ENCODE results near the gene NHLRC4. TPM values are rescaled to one million over a fixed set of nuclear protein-coding genes. Genes with fewer than 3 reads are reported as not detected.

The NHLRC4 gene
- total RNA-seq, 2 donors from 2014 or later = 2.9 to 6.2 TPM

GRCh38 chr16:589658-590187 lies 22.9 kb downstream of the NHLRC4 start, which contains the start of gene RAB40C:
TSS of gene RAB40C (plus strand) at chr16:590066. CDS start at chr16:590292, 226 bp downstream.
- peak; percentile 99 for DNase-seq (ENCODE audit: low spot score)
- Histone ChIP-seq H3K4me3 (peak within 1 kb of the TSS; percentile 70 to 87), H3K9me3 (no peaks in the 10 kb centered on the region), H3K27ac (peak within 1 kb of the TSS; percentile 95 to 98), H3K36me3 (no peaks in the 10 kb centered on the region), H3K4me1 (replicated peaks) (peaks cover 16% of the 10 kb centered on the region), H3K27me3 (replicated peaks; ENCODE audit: insufficient read depth) (no peaks in the 10 kb centered on the region)
- under 1% methylated on average over 51 of the region's 67 CpGs for WGBS
- intact Hi-C loops (cut with DNase I) = loop anchor here (2.0 kb wide), 1 partner anchor 47 kb away; the partner anchor contains the start of gene METTL26
- TF ChIP-seq POLR2AphosphoS5 (IDR thresholded peaks at IDR 0.05) (peak; percentile 4), POLR2A (IDR thresholded peaks at IDR 0.05) (no peak), CTCF (IDR thresholded peaks at IDR 0.05) (peak in 1 of 4 experiments; percentile 22)

DNA sequence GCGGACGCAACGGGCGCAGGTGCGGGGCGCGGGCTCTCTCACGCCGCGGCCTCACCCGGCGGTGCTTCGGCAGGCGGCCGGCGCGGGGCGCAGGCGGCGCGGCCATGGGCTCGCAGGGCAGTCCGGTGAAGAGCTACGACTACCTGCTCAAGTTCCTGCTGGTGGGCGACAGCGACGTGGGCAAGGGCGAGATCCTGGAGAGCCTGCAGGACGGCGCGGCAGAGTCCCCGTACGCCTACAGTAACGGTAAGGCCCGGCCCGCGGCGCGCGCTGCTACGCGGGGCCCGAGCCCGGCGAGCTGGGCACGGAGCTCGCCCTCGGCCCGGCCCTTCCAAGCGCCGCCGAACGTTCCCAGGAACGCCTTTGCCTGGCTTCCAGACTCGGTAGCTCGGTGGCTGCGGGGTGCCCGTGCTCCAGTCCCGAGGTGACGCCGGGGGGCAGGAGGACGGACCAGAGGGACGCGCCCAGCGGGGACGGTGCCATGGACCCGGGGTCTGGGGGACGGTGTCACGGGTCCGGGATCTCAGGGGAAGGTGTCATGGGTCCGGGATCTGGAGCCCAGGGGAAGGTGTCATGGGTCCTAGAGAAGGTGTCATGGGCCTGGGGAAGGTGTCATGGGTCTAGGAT lies 23.5 kb downstream of the NHLRC4 start:
- Histone ChIP-seq H3K36me3 (no peaks in the 10 kb centered on the region), H3K27me3 (replicated peaks; ENCODE audit: insufficient read depth) (no peaks in the 10 kb centered on the region), H3K4me1 (replicated peaks) (peaks cover 16% of the 10 kb centered on the region), H3K9me3 (no peaks in the 10 kb centered on the region), H3K27ac (peak overlapping the region; percentile 87 to 89), H3K4me3 (peak overlapping the region; percentile 70 to 87)
- TF ChIP-seq POLR2AphosphoS5 (IDR thresholded peaks at IDR 0.05) (no peak), POLR2A (IDR thresholded peaks at IDR 0.05) (peak; percentile 57)
- no peak for DNase-seq (ENCODE audit: low spot score)
- intact Hi-C loops (cut with DNase I) = no loop called here
- 1% methylated on average over 38 of the region's 71 CpGs for WGBS

DNA sequence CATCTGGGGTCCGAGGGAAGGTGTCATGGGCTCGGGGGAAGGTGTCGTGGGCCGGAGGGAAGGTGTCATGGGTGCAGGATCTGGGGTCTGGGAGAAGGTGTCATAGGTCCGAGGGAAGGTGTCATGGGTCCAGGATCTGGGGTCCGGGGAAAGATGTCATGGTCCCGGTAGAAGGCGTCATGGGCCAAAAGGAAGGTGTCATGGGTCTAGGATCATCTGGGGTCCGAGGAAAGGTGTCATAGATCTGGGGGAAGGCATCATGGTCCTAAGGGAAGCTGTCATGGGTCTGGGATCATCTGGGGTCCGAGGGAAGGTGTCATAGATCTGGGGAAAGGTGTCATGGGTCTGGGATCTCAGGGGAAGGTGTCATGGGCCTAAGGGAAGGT lies 24.0 kb downstream of the NHLRC4 start:
- no peaks in the 10 kb centered on the region for H3K9me3 ChIP-seq
- intact Hi-C loops (cut with DNase I) = no loop called here
- no peak for TF ChIP-seq POLR2A (IDR thresholded peaks at IDR 0.05)
- TF ChIP-seq POLR2AphosphoS5 (IDR thresholded peaks at IDR 0.05) = no peak
- TF ChIP-seq CTCF (IDR thresholded peaks at IDR 0.05) = no peak
- no peak for DNase-seq (ENCODE audit: low spot score)
- H3K27ac ChIP-seq = peak overlapping the region; percentile 87 to 89
- H3K27me3 ChIP-seq (replicated peaks; ENCODE audit: insufficient read depth) = no peaks in the 10 kb centered on the region
- H3K4me1 ChIP-seq (replicated peaks) = peaks cover 16% of the 10 kb centered on the region
- H3K4me3 ChIP-seq = peak overlapping the region; percentile 70 to 87
- 36% methylated on average over 10 of the region's 10 CpGs for WGBS
- no peaks in the 10 kb centered on the region for H3K36me3 ChIP-seq

- intact Hi-C loops (cut with DNase I) = no loop called here
- Histone ChIP-seq H3K9me3 (no peaks in the 10 kb centered on the region), H3K4me1 (replicated peaks) (peaks cover 16% of the 10 kb centered on the region), H3K27me3 (replicated peaks; ENCODE audit: insufficient read depth) (no peaks in the 10 kb centered on the region), H3K27ac (peak overlapping the region; percentile 87 to 89), H3K36me3 (peaks cover 0 to under 1% of the 10 kb centered on the region in 2 donors), H3K4me3 (peak overlapping the region; percentile 70 to 87)
- DNase-seq (ENCODE audit: low spot score) = no peak
- WGBS = 52% methylated on average over 8 of the region's 8 CpGs
- TF ChIP-seq POLR2AphosphoS5 (IDR thresholded peaks at IDR 0.05) = no peak
- TF ChIP-seq CTCF (IDR thresholded peaks at IDR 0.05) = no peak
- TF ChIP-seq POLR2A (IDR thresholded peaks at IDR 0.05) = no peak
Observed at GRCh38 chr16:591231-591630, 24.4 kb downstream of the NHLRC4 start.

GRCh38 chr16:591892-592517 lies 25.2 kb downstream of the NHLRC4 start:
- Histone ChIP-seq H3K36me3 (peaks cover 0 to 4% of the 10 kb centered on the region in 2 donors), H3K27ac (peak overlapping the region; percentile 87 to 89), H3K4me1 (replicated peaks) (peaks cover 16% of the 10 kb centered on the region), H3K9me3 (no peaks in the 10 kb centered on the region), H3K4me3 (peak overlapping the region in 1 of 2 donors; percentile 14), H3K27me3 (replicated peaks; ENCODE audit: insufficient read depth) (no peaks in the 10 kb centered on the region)
- DNase-seq (ENCODE audit: low spot score) = no peak
- TF ChIP-seq POLR2A (IDR thresholded peaks at IDR 0.05) = no peak
- TF ChIP-seq CTCF (IDR thresholded peaks at IDR 0.05) = no peak
- no peak for TF ChIP-seq POLR2AphosphoS5 (IDR thresholded peaks at IDR 0.05)
- 37% methylated on average over 15 of the region's 15 CpGs for WGBS
- intact Hi-C loops (cut with DNase I) = no loop called here
